Neural cell (in vitro differentiated cells): ENCODE measurements around the gene TOP3A.

Experiments
- CTCF ChIP-seq: fragments of 450-650 bp; IDR thresholded peaks from 2 replicates; pipeline ENCODE4 v1.5.1; 2014; ENCODE audit warnings: antibody characterized with exemption, mild to moderate bottlenecking, moderate library complexity; ENCODE audit not compliant: poor library complexity, severe bottlenecking
- EP300 ChIP-seq: fragments of 450-650 bp; conservative IDR thresholded peaks from 2 replicates; pipeline ENCODE4 v1.6.1; 2014; ENCODE audit warnings: antibody characterized with exemption, mild to moderate bottlenecking, moderate library complexity; ENCODE audit not compliant: poor library complexity, severe bottlenecking
- EZH2 ChIP-seq: fragments of 200-600, 300-800 bp; shearing (Covaris generic), sonication (generic); IDR thresholded peaks from 2 replicates; pipeline ENCODE4 v1.6.1; 2014; ENCODE audit warnings: antibody characterized with exemption, low read length, borderline replicate concordance, mild to moderate bottlenecking; ENCODE audit not compliant: insufficient read depth, poor library complexity, severe bottlenecking
- MXI1 ChIP-seq: fragments of 450-650 bp; conservative IDR thresholded peaks from 2 replicates; pipeline ENCODE4 v1.6.1; 2014; ENCODE audit warnings: antibody characterized with exemption, mild to moderate bottlenecking; ENCODE audit not compliant: poor library complexity, severe bottlenecking
- POLR2AphosphoS5 ChIP-seq: IDR thresholded peaks from 2 replicates; pipeline ENCODE4 v1.6.1; 2012
- RAD21 ChIP-seq: fragments of 450-650 bp; conservative IDR thresholded peaks from 2 replicates; pipeline ENCODE4 v1.6.1; 2014; ENCODE audit warnings: antibody characterized with exemption, mild to moderate bottlenecking, moderate library complexity
- REST ChIP-seq: IDR thresholded peaks from 2 replicates; pipeline ENCODE4 v1.6.1; 2012; ENCODE audit warnings: borderline replicate concordance

- TF ChIP-seq CTCF (no peak), MXI1 (no peak), REST (no peak), EZH2 (no peak), POLR2AphosphoS5 (no peak), EP300 (no peak), RAD21 (no peak)
These were observed 45.7 kb upstream of the TOP3A start for GRCh38 chr17:18360518-18360917.
